ENCODE data around the gene RPL5. TPM values are rescaled to one million over a fixed set of nuclear protein-coding genes. Genes with fewer than 3 reads are reported as not detected.

The RPL5 gene
- total RNA-seq, 2 donors from 2014 or later = 647 to 909 TPM

DNA sequence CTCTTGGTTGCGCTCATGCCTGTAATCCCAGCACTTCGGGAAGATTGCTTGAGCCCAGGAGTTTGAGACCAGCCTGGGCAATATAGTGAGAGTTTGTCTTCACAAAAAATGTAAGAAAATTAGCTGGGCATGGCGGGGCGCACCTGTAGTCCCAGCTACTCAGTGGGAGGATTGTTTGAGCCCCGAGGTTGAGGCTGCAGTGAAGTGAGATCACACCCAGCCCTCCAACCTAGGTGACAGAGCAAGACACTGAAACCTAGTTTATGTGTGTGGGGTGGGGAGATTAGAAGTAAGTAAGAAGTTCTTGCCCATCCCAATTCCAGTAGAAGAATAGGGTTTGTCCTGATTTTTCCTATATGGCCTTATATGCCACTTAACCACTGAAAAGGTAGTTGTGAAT, 2.0 kb downstream of the RPL5 start:
- ATAC-seq (no peak), DNase-seq (ENCODE audit: low spot score) (no peak)
- H3K9me3 Mint-ChIP-seq = no peaks in the 10 kb centered on the region
- peak overlapping the region; percentile 96 for H3K4me3 Mint-ChIP-seq
- peaks cover 57% of the 10 kb centered on the region for H3K36me3 Mint-ChIP-seq
- H3K4me1 Mint-ChIP-seq (ENCODE audit: low read depth in 2 of 2) = peaks cover 55 to 68% of the 10 kb centered on the region in 2 donors
- H3K27me3 Mint-ChIP-seq = no peaks in the 10 kb centered on the region
- H3K27ac Mint-ChIP-seq = peak overlapping the region; percentile 99 to 100

DNA sequence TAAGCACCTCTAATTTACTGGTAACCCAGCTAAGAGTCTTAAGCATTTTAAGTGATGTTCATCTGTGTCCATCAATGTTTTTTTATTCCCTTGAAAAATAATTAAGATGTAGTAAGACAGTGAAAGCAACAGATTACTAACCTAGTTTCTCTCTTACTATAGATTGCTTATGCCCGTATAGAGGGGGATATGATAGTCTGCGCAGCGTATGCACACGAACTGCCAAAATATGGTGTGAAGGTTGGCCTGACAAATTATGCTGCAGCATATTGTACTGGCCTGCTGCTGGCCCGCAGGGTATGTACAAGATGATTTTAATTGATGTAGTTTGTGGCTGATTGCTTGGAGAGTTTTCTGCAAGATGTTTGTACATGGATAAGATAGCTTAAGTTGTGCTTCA, 2.8 kb downstream of the RPL5 start:
- Mint-ChIP-seq H3K4me1 (ENCODE audit: low read depth in 2 of 2) (peaks cover 61 to 74% of the 10 kb centered on the region in 2 donors), H3K27ac (peak overlapping the region; percentile 99 to 100), H3K9me3 (no peaks in the 10 kb centered on the region), H3K36me3 (peaks cover 57% of the 10 kb centered on the region), H3K27me3 (no peaks in the 10 kb centered on the region), H3K4me3 (peak overlapping the region; percentile 96)
- DNase-seq (ENCODE audit: low spot score) (no peak), ATAC-seq (no peak)

DNA sequence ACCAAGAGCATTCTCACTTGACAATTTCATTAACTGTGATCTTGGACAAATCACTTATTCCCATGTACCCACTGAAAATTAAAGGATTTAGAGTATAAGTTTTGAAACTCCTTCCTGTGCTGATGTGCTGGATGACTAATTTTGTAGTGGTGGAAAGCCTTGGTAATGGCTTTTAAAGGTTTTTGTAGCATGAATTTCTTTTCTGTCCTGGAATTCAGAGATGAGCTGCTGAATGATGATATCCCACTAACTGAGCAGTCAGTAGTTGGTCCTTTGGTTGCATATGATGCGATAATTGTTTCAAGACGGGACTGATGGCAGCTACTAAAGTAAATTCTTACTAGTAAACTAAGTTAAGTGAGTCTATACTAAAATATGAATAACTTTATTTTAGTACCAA, 5.2 kb downstream of the RPL5 start:
- peak overlapping the region; percentile 9 to 76 for H3K27ac Mint-ChIP-seq

GRCh38 chr1:92838519-92838918, 6.7 kb downstream of the RPL5 start:
- ATAC-seq (no peak), DNase-seq (ENCODE audit: low spot score) (no peak)
- Mint-ChIP-seq H3K4me1 (ENCODE audit: low read depth in 2 of 2) (peaks cover 60 to 72% of the 10 kb centered on the region in 2 donors), H3K9me3 (no peaks in the 10 kb centered on the region), H3K4me3 (peak overlapping the region; percentile 43), H3K27me3 (no peaks in the 10 kb centered on the region), H3K27ac (peak overlapping the region; percentile 5 to 6), H3K36me3 (peaks cover 65% of the 10 kb centered on the region)

More for the DNA sequence above, 5.2 kb downstream of the RPL5 start:
- no peak for ATAC-seq
- Mint-ChIP-seq H3K9me3 (no peaks in the 10 kb centered on the region), H3K4me3 (peak overlapping the region; percentile 30), H3K36me3 (peaks cover 69% of the 10 kb centered on the region), H3K4me1 (ENCODE audit: low read depth in 2 of 2) (peaks cover 71 to 82% of the 10 kb centered on the region in 2 donors), H3K27me3 (no peaks in the 10 kb centered on the region)
- DNase-seq (ENCODE audit: low spot score) = no peak

- ATAC-seq (no peak), DNase-seq (ENCODE audit: low spot score) (no peak)
- H3K9me3 Mint-ChIP-seq = no peaks in the 10 kb centered on the region
- H3K36me3 Mint-ChIP-seq = peaks cover 63% of the 10 kb centered on the region
- no peak overlapping the region for H3K4me3 Mint-ChIP-seq
- peaks cover 52 to 62% of the 10 kb centered on the region in 2 donors for H3K4me1 Mint-ChIP-seq (ENCODE audit: low read depth in 2 of 2)
- no peaks in the 10 kb centered on the region for H3K27me3 Mint-ChIP-seq
- H3K27ac Mint-ChIP-seq = peak overlapping the region; percentile 6 to 80
These were observed 7.6 kb downstream of the RPL5 start for GRCh38 chr1:92839442-92839841.

GRCh38 chr1:92840600-92840999, 8.8 kb downstream of the RPL5 start:
- Mint-ChIP-seq H3K36me3 (peaks cover 52% of the 10 kb centered on the region), H3K27ac (peak overlapping the region; percentile 27 to 80), H3K9me3 (no peaks in the 10 kb centered on the region), H3K27me3 (no peaks in the 10 kb centered on the region), H3K4me1 (ENCODE audit: low read depth in 2 of 2) (peaks cover 43 to 51% of the 10 kb centered on the region in 2 donors), H3K4me3 (peak overlapping the region; percentile 35)
- ATAC-seq (peak in 1 of 2 donors; percentile 77), DNase-seq (ENCODE audit: low spot score) (no peak)

DNA sequence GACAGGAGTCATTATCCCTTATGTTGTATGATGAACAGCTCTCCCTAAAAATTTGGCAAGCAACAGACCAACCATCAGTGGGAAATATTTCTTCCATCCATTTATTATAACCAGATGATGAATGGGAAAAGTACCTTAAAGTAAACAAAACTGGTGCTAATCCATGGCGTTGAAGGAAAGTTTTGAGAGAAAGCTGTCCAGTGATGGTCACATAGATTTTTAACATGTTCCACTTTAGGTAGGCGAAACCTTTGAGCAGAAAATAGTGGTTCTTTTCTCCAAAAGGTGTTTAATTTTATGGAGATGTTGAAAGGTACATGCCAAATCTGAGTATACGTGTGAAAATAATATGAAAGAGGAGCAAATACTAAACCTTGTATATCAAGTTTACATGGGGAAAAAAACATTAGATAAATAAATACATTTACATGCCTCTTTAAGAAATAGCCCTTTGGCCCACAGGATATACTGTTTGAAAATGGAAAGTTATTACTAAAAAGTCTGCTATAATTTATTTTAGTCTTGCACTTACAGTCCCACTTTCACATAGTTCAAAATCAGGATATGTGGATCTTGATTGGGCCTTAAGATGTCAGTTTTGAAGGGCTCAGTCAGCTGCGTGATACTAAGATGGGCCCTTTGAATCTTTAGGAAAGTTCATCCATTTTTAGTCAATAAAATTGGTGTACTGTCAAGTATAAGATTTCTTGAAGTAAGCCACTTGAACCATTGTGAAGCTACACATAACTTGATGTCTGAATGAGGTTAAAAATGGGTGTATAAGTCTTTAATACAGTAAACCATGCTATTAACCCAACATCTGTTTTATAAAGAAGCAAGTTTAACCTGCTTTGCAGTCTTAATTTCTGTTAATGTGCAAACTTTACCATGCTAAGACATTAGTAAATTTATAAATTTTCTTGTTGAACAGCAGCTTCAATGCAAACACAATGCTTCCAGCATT, 10.5 kb downstream of the RPL5 start:
- H3K27ac Mint-ChIP-seq = peak overlapping the region; percentile 16 to 34
- DNase-seq (ENCODE audit: low spot score) (no peak), ATAC-seq (no peak)
- H3K27me3 Mint-ChIP-seq = no peaks in the 10 kb centered on the region
- no peaks in the 10 kb centered on the region for H3K9me3 Mint-ChIP-seq
- H3K36me3 Mint-ChIP-seq = peaks cover 43% of the 10 kb centered on the region
- no peak overlapping the region for H3K4me3 Mint-ChIP-seq
- H3K4me1 Mint-ChIP-seq (ENCODE audit: low read depth in 2 of 2) = peaks cover 32 to 36% of the 10 kb centered on the region in 2 donors

GRCh38 chr1:92843046-92843423, 11.2 kb downstream of the RPL5 start:
- DNase-seq (ENCODE audit: low spot score) = no peak
- Mint-ChIP-seq H3K9me3 (no peaks in the 10 kb centered on the region), H3K4me3 (no peak overlapping the region), H3K4me1 (ENCODE audit: low read depth in 2 of 2) (peaks cover 25 to 29% of the 10 kb centered on the region in 2 donors), H3K36me3 (peaks cover 36% of the 10 kb centered on the region), H3K27ac (peak overlapping the region; percentile 16 to 34), H3K27me3 (no peaks in the 10 kb centered on the region)
- ATAC-seq = no peak

- Mint-ChIP-seq H3K4me1 (ENCODE audit: low read depth in 2 of 2) (peaks cover 21 to 24% of the 10 kb centered on the region in 2 donors), H3K36me3 (peaks cover 31% of the 10 kb centered on the region), H3K4me3 (no peak overlapping the region), H3K27ac (peak overlapping the region; percentile 16 to 34), H3K9me3 (no peaks in the 10 kb centered on the region), H3K27me3 (no peaks in the 10 kb centered on the region)
- ATAC-seq (no peak), DNase-seq (ENCODE audit: low spot score) (no peak)
These were observed 11.9 kb downstream of the RPL5 start for GRCh38 chr1:92843429-92844352.

DNA sequence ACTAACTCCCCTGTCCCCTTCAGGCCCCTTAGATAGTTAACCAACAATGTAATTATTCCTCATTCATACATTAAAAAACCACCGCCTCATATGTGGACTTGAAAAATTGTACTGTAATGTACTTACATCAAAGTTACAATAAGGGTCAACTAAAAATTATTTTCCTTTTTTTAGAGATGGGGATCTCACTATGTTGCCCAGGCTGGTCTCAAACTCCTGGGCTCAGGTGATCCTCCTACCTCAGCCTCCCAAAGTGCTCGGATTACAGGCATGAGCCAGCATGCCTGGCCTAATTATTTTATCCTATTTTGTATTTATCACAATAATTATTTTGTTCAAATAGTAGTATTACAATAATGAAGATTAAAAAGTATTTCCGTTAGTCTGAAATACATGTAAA, 12.6 kb downstream of the RPL5 start:
- DNase-seq (ENCODE audit: low spot score) (no peak), ATAC-seq (no peak)
- H3K27me3 Mint-ChIP-seq = no peaks in the 10 kb centered on the region
- no peak overlapping the region for H3K27ac Mint-ChIP-seq
- H3K36me3 Mint-ChIP-seq = peaks cover 29% of the 10 kb centered on the region
- H3K4me1 Mint-ChIP-seq (ENCODE audit: low read depth in 2 of 2) = peaks cover 16 to 18% of the 10 kb centered on the region in 2 donors
- H3K9me3 Mint-ChIP-seq = no peaks in the 10 kb centered on the region
- H3K4me3 Mint-ChIP-seq = no peak overlapping the region

DNA sequence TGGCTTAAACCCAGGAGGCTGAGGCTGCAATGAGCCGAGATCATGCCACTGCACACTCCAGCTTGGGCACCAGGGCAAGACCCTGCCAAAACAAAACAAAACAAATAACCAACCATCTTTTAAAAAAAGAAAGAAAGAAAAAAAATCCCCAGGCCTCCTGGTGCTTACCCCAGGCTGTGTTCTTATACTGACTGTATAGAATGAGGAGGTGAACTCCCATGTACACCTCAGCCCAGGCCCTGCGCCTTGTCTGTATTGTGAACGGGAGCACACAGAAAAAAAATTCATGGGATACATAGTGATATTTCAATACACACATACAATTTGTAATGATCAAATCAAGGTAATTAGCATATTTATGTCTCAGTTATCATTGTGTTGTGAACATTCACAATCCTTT, 14.1 kb downstream of the RPL5 start:
- H3K9me3 Mint-ChIP-seq = no peaks in the 10 kb centered on the region
- DNase-seq (ENCODE audit: low spot score) = no peak
- H3K4me1 Mint-ChIP-seq (ENCODE audit: low read depth in 2 of 2) = peaks cover 5 to 9% of the 10 kb centered on the region in 2 donors
- H3K36me3 Mint-ChIP-seq = peaks cover 22% of the 10 kb centered on the region
- H3K4me3 Mint-ChIP-seq = no peak overlapping the region
- ATAC-seq = no peak
- H3K27ac Mint-ChIP-seq = no peak overlapping the region
- no peaks in the 10 kb centered on the region for H3K27me3 Mint-ChIP-seq

DNA sequence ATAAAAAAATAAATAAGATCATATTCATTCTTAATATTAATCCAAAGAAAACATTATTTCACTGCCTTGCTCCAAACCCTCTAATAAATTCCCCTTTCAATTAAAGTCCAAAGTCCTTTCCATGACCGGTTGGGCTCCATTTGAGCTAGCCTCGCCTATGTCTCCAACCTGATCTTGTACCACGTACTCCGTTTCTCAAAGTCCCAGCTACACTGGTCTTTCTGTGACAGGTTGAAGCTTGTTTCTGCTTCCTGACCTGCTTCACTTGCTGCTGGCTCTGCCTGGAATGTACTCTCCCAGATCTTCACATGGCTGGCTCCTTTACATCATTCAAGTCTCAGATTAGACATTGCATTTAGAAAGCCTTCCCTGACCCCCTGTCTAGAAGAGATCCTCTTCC, 16.4 kb downstream of the RPL5 start:
- Mint-ChIP-seq H3K4me3 (no peak overlapping the region), H3K36me3 (peaks cover 8% of the 10 kb centered on the region), H3K27me3 (no peaks in the 10 kb centered on the region), H3K27ac (no peak overlapping the region), H3K4me1 (ENCODE audit: low read depth in 2 of 2) (peaks cover 3 to 4% of the 10 kb centered on the region in 2 donors), H3K9me3 (no peaks in the 10 kb centered on the region)
- DNase-seq (ENCODE audit: low spot score) (no peak), ATAC-seq (peak in 1 of 2 donors; percentile 36)

GRCh38 chr1:92850019-92850418, 18.2 kb downstream of the RPL5 start:
- H3K4me1 Mint-ChIP-seq (ENCODE audit: low read depth in 2 of 2) = peaks cover 11% of the 10 kb centered on the region in 2 donors
- H3K4me3 Mint-ChIP-seq = no peak overlapping the region
- H3K27me3 Mint-ChIP-seq = no peaks in the 10 kb centered on the region
- no peaks in the 10 kb centered on the region for H3K9me3 Mint-ChIP-seq
- DNase-seq (ENCODE audit: low spot score) (no peak), ATAC-seq (no peak)
- peak overlapping the region in 1 of 2 donors; percentile 43 for H3K27ac Mint-ChIP-seq
- peaks cover 5% of the 10 kb centered on the region for H3K36me3 Mint-ChIP-seq
